GM19099 (cell line): ENCODE results near the gene KSR1.

Experiments
- POLR2A ChIP-seq: IDR thresholded peaks from 3 replicates; pipeline ENCODE4 v1.6.1; 2011; ENCODE audit warnings: low read depth; ENCODE audit not compliant: insufficient read length; ENCODE audit errors: extremely low read depth

The KSR1 gene

DNA sequence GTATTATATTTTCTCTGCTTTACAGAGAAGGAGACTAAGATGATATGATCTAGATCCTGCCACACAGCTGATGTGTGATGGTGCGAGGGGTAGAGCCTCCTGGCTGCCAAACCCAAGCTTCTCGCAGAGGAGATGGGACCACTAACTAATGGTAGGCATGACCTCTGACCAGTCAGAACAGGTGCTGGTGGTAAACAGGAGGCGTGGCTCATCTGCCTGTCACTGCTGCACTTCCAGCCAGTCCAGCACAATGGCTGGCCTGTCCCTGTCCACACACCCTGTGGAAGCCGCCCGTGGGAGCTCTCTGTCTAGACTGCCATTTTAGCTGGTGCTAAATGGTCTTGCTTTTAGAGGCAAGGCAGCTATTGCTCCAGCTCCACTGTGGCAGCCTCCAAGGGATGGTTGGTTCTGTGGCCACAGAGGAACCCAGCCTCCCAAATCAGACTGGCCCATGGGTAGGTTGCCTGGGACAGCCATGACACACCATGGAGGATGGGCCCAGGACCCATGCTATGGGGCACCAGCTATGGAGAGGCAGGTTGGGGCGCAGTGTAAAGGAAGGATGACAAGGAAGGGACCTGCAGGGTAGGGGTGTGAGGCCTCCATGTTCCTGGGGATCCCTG is 86.7 kb downstream of the KSR1 start:
- TF ChIP-seq POLR2A: no peak

DNA sequence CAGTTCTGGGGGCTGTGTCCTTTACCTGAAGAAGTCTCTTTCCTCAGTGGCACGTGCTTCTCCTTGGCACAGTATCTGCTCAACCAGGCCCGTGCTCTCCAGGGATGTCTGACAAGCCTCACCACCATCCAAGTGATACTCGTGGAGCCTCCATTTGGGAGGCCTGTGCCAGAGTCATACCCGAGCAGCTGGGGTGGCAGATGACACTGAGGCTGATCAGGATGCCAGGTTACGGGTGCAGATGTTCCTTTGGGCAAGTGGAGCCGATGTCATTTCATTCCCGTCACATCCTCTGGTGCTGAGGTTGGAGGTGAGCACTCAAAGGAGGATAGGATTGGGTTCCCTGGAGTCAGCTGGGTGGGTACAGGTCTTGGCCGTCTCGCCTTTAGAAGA is 87.2 kb downstream of the KSR1 start:
- TF ChIP-seq POLR2A: no peak

DNA sequence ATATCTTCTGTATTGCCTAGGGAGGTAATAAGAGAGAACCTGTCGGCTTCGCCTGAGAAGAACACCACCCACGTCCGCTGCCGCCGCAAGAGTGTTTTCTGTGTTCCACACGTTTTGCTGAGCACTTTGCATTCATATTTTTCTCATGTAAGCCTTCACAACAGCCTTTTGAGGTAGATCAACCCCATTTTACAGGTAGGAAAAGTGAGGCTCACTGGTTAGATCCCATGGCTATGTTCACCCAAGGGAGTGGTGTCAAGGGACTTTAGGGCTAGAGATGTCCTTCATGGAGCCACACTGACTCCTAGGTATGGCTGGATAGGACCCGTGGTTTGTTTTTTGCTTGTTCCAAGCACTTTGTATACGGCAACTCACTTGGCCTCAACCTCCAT is 87.7 kb downstream of the KSR1 start:
- no peak for TF ChIP-seq POLR2A

DNA sequence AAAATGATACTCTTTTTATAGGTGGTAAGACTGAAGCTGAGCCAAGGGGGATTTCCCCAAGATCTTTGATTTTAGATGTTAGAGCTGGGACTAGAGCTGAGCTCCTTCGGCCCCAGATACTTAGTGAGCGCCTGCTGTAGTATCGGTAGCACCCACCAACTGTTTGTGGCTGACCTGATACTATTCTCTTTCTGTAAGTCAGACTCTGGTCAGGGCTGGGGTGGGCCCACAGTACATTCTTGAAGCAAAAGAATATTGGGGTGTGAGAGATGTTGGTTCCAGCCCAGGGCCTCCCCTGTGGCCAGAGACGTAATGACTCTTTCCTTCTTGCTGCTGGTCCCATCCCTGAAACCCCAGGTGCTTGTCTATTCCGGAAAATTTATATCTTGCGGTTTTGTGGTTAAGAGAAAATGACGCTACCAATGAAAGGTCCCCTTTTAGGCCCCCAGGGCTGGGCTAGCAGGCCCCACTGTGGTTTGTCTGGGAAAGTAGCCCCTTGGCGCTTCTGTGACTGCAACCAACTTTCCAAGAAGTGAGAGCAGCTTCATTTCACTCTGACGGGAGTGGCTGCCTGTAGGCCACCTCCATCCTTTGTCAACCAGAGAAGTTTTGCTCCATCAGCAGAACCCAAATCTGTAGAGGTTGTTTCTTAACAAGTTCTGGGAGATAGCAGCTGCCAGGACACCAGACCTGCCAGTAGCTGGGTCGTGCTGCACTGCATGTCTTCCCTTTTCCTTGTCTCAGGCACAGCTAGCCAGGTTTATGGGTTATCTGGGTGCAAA is 88.3 kb downstream of the KSR1 start:
- TF ChIP-seq POLR2A: no peak

DNA sequence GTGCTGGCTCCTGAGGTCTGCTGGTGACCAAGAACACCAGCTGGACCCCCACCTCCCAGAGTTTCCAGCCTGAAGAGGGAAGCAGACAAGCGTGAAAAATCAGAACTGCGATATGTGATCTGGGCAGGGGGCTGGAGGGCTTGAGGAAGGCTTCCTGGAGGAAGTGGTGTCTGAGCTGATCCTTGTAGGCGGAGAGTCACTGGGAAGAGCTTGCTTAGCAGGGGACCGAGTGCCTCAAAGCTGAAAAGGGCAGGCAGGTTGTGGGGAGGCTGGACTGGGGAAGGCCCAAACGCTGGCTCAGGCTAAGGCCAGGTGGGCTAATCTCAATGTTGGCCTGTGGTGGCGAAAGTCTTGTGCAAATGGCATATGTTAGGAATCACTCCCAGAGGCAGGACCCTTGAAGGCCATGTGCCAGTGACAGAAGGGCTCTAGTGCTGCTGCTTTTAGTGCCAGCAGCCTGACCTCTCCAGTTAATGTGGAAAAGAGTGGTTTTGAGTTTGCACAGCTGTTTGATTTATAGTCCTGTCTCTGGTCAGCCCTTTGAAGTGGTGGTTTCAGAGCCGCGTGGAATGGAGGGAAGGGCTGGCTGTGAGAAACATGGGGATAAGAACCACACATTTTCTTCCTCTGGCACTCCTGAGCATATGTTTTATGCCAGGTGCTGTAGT is 89.4 kb downstream of the KSR1 start:
- TF ChIP-seq POLR2A: no peak

DNA sequence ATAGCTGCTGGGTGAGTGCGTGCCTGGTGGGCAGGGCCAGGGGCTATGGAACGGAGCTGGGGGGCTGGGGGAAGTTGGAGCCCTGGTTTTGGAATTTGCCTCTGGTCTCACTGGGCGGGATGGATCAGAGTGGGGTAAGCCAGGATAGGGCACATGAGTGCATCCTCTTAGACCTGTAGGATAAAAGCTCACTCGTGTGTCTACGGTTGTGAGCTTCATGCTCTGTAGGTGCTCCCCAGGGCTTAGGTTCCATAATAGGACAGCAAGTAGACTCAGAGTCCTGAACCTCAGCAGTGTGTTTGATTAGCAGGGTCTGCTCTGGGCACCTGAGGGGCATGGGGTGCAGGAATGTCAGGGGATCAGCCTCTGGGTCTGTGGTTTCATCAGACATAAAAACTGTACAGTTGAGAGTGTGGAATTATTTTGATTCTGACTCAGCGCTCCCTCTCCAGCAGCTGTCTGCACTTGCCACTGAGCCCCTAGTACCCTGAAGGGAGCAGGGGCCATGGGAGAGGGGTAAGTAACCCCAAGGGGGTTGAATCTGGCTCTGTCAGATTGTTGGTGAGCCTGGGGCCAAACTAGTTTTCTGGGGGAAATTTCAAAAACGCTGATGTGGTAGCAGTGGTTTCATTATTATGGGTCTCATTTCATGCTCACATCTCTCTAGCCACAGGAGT is 90.5 kb downstream of the KSR1 start:
- no peak for TF ChIP-seq POLR2A

DNA sequence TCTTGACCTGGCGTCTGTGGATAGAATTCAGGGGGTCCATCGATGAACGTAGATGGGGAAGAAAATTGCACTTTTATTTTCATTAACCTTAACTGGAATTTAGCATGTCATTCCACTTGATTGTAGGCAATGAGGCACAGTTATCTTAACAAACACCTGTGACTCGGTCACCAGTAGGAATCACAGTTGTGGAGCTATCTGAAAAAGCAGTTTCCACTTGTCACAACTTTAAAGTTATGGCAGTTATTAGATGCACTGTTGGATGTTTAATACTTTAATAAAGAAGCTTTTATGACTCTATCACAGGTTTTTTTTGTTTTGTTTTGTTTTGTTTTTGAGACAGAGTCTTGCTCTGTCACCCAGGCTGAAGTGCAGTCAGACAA is 91.0 kb downstream of the KSR1 start:
- no peak for TF ChIP-seq POLR2A

DNA sequence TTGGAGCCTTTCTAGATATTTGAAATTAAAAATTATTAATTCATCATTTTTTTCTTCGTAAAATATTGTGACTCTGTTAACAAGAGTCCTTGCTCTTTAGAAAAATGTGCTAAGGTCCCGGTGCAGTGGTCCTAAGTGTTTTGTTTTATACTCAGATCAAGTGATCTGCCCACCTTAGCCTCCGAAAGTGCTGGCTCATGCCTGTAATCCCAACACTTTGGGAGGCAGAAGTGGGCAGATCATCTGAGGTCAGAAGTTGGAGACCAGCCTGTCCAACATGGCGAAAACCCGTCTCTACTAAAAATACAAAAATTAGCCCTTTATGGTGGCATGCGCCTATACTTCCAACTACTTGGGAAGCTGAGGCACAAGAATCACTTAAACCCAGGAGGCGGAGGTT is 92.1 kb downstream of the KSR1 start:
- TF ChIP-seq POLR2A: no peak

DNA sequence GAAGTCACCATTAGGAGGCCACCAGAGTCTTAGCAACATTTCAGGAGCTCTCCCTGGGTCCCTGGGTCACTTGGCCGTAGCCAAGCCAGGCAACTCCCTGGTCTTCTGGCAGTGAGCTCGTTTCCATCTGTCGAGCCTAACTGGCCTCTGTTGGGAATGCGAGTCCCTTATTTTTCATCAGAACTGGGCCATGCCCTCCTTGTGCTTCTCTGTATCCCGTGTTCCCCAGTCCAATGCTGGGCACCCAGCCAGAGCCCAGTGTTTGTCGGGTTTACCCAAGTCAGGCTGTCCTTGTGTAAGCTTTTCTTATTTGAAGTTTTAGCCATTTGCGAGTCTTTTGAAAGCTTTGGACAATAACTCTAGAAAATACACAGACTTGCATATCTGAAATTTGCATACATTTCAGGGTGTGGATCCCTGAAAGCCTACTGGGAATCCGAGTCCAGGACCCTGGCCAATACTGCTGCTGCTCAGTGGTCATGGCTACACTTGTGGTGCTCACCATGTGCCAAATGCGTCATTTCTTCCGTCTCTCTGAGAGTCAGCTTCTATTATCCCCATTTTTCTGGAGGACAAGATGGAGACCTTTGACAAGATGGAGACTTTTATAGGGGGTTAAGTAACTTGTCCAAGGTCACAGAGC is 93.1 kb downstream of the KSR1 start:
- TF ChIP-seq POLR2A: no peak

DNA sequence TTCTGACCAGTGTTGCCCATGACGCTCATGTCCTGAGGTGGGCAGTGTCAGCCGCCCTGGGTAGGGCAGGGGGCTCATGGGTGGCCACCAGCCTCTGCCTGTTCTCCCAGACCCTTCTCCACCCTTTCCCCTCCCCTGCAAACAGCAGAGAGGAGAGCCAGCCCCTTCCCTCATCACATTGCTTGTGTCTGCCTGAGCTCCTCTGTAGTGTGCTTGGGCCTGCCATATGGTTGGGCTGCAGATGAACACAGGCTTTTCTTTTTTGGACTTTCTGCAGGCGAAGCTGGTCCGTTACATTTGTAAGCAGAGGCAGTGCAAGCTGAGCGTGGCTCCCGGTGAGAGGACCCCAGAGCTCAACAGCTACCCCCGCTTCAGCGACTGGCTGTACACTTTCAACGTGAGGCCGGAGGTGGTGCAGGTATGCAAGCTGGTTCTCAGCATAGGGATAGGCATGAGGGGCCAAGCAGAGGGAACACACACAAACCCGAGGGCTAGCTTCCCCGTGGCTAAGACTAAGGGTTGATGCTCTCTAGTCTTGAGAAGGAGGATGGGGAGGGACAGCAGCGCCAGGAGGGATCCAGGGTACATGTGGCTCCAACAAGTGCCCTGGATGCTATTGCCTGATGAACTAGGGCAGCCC is 94.2 kb downstream of the KSR1 start:
- TF ChIP-seq POLR2A: no peak

DNA sequence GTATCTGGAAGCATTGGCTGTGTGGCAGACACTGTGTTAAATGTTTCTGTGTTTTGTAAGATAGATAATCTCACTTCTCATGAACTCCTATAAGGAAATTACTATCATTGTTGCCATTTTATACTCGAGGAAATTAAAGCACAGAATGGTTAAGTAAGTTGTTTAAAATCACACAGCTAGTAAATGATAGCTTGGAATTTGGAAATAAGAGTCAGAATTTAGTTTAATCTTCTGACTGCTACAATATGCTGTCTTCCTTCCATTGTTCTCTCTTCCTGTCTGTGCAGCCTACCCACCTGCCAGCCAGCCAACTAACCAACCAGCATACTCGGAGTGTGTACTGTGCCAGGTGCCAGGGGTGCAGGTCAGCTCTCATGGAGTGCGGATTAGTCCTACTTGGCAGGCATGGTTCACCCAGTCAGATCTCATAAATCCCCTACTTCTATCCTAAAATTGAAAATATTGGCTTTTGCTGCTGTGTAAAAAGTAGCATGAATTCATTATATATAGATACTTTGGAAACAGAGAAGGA is 94.8 kb downstream of the KSR1 start:
- TF ChIP-seq POLR2A: no peak

DNA sequence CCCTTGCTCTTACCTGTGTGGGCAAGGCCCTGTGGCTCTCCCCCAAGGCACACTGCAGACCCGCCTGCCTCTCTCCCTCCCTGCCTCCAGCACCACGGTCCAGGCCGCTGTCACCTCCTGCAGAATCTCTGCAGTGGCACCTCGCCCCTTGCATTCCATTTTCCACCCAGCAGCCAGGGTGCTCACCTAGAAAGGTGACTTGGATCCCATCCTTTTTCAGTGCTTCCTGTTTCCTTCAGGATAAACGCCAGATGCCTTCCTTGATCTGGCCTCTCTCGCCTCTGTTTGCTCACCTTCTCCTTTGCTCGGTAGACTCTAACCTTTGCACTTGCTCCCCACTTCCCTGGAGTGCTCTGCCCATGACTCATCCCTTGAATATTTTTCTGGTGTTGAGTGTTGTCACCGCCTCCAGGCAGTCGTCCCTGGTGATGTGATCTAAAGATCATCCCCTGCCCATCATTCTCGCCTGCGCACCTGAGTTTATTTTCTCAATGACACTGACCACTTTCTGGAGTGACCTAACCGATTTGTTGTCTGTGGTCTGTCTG is 95.5 kb downstream of the KSR1 start:
- TF ChIP-seq POLR2A: no peak

DNA sequence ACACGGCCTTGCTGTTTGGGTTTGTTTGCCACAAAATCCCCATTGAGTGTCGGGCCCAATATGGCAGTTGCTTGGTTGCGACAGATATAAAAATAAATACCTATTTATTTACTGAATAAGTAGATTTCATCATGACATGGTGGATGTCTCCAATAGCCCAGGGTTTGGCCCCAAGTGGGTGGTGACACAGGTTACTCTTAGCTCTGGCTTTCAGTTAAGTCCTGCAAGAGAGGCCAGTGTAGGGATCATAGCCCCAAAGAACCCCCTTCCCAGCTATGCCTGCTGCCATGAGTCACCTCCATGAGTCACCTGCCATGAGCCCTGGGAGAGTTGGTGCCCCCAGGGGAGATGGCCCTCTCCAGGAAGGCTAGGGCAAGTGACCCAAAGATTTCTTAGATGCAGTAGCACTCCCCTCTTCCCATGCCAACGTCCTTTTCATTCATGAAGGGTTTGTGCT is 96.1 kb downstream of the KSR1 start:
- TF ChIP-seq POLR2A: no peak

DNA sequence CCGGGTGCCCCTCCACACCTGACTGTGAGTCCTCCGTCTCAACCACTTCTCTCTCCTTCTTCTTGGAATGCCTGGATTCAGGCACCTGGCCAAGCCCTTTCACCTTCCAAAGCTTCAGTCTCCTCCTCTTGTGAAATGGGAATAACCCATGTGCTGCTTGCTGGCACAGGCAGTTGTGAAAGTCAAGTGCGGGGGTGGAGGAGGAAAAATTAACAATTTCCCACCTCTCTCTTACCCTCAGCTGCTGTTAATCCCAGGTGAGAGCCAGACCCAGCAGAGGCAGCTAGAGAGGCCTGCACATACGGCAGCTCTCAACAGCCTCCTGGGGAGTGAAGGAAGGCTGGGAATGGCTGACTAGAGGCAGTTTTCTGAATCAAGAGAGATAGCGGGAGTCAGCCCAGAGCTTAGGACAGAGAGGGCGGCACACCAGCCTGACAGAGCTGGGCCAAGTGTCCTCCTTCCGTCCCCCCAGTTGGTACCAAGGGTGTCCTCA is 96.8 kb downstream of the KSR1 start:
- no peak for TF ChIP-seq POLR2A
